Activated CD8-positive, alpha-beta memory T cell treated with anti-CD3 and anti-CD28 coated beads for 4 hours (primary cell): ENCODE data around the gene RBBP9.
A peak's percentile ranks its signal among the peaks of the same experiment; 100 is the strongest.
"Not testable (repeated sequence)": the region's sequence is repeated elsewhere in the genome, so short reads cannot be mapped to it uniquely, and the experiment has no call there.

Experiments used
- DNase-seq, 2 donors: peaks; one replicate each; pipeline ENCODE4 v3.0.0-alpha.2; 2020; ENCODE audit warnings: low read depth in 2 of 2

The RBBP9 gene

DNA sequence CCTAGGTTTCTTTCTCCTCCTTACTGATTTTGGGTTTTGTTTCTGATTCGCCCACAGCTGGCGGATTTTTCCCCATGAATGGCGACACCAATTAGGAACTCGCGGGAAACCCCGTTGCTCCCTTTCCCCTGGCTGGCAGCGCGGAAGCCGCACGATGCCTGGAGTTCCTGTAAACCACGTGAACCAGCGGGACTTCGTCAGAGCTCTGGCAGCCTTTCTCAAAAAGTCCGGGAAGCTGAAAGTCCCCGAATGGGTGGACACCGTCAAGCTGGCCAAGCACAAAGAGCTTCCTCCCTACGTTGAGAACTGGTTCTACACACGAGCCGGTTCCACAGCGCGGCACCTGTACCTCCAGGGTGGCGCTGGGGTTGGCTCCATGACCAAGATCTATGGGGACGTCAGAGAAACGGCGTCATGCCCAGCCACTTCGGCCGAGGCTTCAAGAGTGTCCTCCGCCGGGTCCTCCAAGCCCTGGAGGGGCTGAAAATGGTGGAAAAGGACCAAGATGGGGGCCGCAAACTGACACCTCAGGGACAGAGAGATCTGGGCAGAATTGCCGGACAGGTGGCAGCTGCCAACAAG lies 7.5 kb upstream of the RBBP9 start:
- DNase-seq = no peak

DNA sequence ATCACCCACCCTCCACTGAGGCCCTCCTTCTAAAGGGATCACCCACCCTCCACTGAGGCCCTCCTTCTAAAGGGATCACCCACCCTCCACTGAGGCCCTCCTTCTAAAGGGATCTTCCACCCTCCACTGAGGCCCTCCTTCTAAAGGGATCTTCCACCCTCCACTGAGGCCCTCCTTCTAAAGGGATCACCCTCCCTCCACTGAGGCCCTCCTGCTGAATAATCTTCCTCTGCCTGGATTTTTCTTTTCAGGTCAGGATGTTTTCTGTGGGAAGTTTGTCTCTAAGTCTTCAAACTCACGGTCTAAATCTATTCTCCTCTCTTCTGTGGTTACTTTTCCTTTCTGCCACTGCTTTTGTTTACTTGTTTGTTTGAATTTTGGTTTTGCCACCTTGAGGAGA lies 4.6 kb upstream of the RBBP9 start:
- DNase-seq = not testable (repeated sequence)

DNA sequence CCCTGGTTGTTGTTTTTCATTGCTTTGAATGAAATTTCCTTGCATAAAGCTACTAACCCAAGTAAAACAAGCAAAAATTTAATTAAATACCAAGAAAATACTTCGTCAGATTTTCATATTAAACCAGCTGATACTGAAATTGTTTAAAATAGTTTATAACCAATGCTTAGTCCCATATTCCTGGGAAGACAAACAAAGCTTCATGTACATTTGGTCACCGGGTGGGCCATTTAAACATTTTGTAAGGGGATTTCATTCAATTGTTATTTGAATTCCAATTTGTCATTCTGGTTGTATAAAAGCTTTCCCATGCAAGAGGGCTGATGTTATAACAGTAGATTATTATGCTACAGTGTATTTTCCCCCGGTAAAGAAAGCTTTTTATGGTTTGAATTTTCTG lies 578 bp upstream of the RBBP9 start:
- DNase-seq = no peak

DNA sequence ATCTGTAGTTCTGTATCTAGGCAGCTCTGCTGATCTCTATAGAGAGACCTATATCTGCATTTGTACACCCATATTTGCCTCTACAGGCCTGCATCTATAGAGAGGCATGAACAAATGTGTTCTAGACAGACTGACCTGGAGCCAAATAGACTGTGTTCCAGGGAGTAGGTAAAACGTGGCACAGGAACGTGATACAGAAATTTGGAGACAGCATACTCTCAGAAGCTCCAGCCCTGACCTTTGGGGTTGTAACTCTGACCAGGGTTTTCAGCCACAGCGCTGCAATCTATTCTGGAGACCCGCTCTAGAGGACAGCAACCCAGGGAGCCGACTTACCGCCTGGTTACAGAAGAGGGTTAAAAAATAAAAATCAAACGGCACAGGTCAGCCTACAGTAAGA lies 983 bp downstream of the RBBP9 start:
- no peak for DNase-seq

DNA sequence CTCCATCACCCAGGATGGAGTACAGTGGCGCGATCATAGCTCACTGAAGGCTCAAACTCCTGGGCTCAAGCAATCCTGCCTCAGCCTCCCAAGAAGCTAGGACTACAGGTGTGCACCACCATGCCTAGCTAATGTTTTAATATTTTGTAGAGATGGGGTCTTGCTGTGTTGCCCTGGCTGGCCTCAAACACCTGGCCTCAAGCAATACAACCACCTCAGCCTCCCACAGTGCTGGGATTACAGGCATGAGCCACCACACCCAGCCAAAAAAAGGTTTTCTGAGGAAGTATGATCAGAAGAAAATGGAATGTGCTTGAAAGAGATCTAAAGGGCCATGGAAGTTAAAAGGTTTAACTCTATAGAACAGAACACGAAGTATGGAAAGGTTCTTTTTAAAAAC lies 8.7 kb downstream of the RBBP9 start:
- no peak for DNase-seq

DNA sequence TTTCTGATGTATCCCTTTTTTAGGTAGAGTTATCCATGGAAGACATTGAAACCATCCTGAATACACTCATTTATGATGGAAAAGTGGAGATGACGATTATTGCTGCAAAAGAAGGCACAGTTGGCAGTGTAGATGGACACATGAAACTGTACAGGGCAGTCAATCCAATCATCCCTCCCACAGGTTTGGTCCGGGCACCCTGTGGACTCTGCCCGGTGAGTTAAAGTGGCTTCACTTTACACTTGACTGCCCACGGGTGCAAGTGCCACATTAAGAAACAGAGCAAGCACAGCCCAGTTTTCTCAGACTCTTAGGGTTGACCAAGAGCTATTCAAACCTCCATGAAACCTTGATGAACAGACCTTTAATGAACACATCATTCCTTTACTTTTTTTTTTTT lies 15.4 kb downstream of the RBBP9 start:
- DNase-seq = no peak

DNA sequence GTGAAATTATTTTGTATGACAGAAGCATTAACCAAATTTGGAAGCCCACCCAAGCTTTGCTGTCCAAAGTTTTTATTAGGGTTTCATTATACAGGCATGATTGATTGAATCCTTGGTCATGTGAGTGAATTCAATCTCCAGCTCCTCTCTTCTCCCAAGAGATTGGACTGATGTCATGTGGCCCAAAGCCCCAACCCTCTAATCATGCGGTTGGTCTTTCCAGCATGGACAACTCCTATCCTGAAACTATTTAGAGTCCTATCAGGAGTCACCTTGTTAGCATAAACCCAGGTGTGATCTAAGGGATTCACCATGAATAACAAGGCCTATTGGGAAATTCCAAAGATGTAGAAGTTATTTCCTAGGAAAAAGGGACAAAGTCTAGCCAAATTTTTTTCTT lies 19.2 kb downstream of the RBBP9 start:
- DNase-seq = no peak

DNA sequence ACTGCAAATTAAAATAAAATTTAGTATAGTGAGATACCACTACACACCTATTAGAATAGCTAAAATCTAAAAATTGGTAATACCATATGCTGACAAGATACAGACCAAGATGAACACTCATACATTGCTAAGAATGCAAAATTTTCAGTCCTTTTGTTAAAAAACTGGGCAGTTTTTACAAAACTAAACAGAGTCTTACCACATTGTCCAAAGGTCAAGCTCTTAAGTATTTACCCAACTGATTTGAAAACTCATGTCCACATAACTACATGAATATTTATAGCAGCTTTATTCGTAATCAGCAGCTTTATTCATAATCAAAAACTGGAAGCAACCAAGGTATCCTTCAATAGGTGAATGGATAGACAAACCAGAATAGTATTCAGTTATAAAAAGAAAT lies 19.8 kb downstream of the RBBP9 start:
- no peak for DNase-seq

DNA sequence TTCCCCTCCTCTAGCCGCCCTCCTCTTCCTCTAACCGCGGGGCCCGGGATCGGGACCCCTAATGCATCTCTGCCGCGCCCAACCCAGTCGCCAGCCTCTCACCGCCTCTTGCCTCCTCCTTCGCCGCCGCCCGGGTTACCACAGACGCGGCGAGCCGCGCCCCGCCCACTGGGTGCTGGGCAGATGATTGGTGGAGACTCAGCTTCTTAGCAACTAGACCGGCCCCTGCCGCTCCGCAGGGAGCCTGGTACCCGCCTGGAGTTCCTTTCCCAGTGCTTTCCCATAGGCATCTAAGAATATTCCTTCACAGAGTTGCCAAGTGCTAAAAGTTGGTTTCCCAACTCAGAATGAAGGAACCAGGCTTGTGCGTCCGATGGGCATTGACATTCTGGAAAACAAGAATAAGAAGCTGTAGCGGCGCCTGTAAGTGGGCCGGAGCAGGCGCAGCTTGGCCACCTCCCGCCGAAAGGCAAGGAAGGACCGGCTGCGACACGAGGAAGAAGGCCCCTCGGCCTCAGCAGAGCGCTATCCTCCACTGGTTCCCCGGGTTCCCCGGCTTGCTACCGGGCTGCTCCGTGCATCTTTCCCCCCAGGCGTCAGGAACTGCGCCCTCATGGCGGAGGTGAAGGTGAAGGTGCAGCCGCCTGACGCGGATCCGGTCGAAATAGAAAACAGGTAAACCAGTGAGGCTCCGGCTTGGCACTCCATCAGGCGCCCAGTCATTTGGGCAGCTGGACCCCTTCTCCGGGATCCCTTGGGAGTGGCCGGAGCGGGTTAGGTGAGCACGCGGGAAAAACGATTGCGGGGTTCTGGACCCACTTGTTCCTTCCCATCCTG lies 29.9 kb downstream of the RBBP9 start, which contains the start of the genes DZANK1 and POLR3F:
Gene DZANK1 (minus strand): TSS at position 137 of the 837 bp plus-strand sequence. CDS start 1,672 bp downstream, outside the sequence.
Gene POLR3F (plus strand): TSS at position 497 of the 837 bp plus-strand sequence. CDS start 117 bp downstream, at position 614.
- DNase-seq = peak; percentile 82 to 85

DNA sequence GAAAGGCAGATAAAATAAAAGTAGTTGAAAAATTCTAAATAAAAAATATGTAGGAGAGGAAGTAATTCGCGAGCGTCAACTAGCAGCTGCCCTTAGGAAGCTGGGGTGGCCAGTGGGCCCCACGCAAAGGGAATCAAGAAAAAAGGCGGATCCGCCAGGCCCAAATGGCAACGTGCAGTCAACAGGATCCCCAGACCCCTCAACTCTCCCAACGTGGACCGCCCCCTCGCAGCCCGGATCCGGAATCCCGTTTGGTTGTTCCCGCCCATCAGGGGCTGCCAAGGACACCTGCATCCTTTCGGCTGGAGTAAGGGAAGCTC lies 30.5 kb downstream of the RBBP9 start:
- no peak for DNase-seq

DNA sequence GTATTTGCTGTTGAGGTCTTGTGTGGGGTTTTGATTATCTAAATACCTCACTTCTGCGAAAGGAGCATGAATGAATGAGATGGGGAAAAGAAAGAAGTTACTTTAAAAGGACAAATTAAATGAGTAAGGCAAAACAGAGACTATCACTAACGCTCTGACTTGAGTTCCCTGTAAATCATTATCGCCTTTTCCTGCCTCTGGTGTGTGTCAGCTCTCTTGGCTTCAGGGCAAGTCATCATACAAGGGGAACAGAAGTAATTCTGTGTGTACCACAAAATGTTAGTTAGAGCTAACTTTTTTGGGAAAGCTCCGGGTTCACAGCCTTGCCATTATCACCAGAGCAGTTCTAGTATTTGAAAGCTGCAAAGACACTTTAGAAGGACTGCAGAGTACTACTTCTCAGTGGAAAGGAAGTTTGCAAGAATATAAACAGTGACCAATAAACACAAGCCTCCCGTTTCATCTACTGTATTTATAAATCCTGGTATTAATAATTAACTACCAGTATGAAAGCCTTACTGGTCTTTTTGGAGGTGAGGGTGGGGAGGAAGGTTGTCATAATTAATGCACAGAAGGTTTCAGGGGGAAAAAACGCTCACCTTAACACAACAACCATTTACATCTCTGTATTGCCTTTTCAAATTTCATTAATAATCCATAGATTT lies 31.4 kb downstream of the RBBP9 start:
- DNase-seq = no peak

DNA sequence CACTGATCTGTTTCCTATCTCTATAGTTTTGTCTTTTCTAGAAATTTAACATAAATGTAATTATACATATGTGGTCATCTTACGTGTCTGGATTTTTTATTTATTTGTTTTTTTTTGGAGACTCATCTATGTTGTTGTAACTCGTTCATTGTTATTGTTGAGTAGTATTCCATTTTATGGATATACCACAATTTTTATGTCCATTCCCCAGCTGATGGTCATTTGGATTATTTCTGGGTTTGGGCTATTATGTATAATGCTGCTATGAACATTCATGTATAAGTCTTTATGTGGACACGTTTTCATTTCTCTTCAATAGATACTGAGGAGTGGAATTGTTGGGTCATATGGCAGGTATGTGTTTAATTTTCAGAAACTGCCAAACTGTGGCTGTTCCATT lies 40.4 kb downstream of the RBBP9 start:
- DNase-seq = no peak

DNA sequence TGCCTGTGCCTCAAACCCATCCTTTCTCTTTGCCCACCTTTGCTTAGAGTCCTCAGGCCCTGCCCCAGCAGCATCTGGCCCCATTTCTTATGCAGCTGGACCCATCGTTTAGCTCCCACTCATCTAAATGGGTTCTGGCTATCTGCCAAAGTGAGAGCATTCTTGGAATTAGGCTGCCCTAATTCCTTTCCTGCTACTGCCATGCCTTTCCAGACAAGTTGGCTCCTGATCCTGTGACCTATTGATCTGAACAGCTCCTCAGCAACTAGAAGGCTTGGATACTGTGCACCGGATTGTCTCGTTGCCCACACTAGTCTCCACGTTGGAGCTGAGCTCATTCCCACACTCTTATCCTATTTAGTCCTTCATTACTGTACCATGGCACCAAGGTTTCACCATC lies 53.1 kb downstream of the RBBP9 start:
- DNase-seq = no peak

DNA sequence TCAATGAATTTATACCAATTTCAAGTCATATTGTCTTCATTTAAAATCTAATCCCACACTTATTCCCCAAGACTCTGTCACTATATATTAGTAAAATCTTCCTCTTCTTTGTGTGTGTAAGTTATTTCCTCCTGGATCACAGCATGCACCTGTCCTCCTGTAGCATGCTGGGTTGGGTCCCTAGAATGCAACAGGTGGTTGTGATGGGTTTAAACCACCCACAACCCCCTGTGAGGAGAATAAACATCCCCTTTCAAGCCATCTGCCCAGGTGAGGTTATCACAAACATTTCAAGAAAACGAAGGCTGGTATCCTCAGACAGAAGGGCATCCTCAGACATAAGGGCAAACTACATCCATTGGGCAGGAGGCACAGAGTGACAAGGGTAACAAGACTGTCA lies 56.6 kb downstream of the RBBP9 start:
- DNase-seq = no peak

DNA sequence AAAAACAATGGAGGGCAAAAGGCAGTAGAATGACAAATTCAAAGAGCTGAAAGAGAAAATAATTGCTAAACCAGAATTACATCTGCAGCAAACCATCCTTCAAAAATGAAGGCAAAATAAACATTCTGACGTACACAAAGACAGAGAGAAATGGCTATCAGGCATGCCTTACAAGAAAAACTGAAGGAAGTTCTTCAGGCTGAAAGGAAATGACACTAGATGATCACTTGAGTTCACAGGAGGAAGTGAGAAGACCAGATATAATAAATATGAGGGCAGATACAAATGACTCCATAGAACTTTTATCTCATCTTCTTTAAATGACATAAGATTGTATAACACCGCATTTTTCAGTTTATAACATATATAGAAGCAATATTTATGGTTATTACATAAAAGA lies 60.2 kb downstream of the RBBP9 start:
- DNase-seq = no peak
